ENCODE results near the gene CLN6. TPM values are rescaled to one million over a fixed set of nuclear protein-coding genes. Genes with fewer than 3 reads are reported as not detected.

Gene CLN6
- total RNA-seq, 4 donors from 2014 or later: 13.4 to 18.2 (median 16.1) TPM

GRCh38 chr15:68163191-68163590 is 66.3 kb downstream of the CLN6 start:
- no peak for TF ChIP-seq EP300 (IDR thresholded peaks at IDR 0.05)
- TF ChIP-seq POLR2AphosphoS5 (IDR thresholded peaks at IDR 0.05): no peak
- H3K9me3 ChIP-seq: no peaks in the 10 kb centered on the region
- no peak overlapping the region for H3K27ac ChIP-seq (replicated peaks in 1 of 4)
- no peaks in the 10 kb centered on the region for H3K27me3 ChIP-seq
- H3K4me1 ChIP-seq: peaks cover 5 to 28% (median 18%) of the 10 kb centered on the region in 4 donors
- intact Hi-C loops (cut with DNase I): no loop called here
- no peak overlapping the region for H3K4me3 ChIP-seq
- peaks cover 9 to 44% (median 27%) of the 10 kb centered on the region in 4 donors for H3K36me3 ChIP-seq
- no peak for DNase-seq (ENCODE audit: extremely low spot score)

GRCh38 chr15:68158046-68158628 is 71.4 kb downstream of the CLN6 start:
- Histone ChIP-seq H3K4me3 (no peak overlapping the region), H3K27ac (replicated peaks in 1 of 4) (peak overlapping the region; percentile 67 to 80 (median 70)), H3K27me3 (no peaks in the 10 kb centered on the region), H3K4me1 (peaks cover 17 to 55% (median 50%) of the 10 kb centered on the region in 4 donors), H3K9me3 (no peaks in the 10 kb centered on the region), H3K36me3 (peaks cover 0 to 46% (median 22%) of the 10 kb centered on the region in 4 donors)
- TF ChIP-seq POLR2A (IDR thresholded peaks at IDR 0.05; ENCODE audit: low read depth): no peak
- TF ChIP-seq POLR2AphosphoS5 (IDR thresholded peaks at IDR 0.05): peak in 1 of 2 donors; percentile 71
- peak; percentile 15 for TF ChIP-seq EP300 (IDR thresholded peaks at IDR 0.05)
- TF ChIP-seq CTCF (IDR thresholded peaks at IDR 0.05): no peak
- 42% methylated on average over 3 of the region's 3 CpGs for WGBS
- intact Hi-C loops (cut with DNase I): loop anchor here (10.0 kb wide), 1 partner anchor 57 kb away; no protein-coding TSS in a partner anchor
- DNase-seq (ENCODE audit: extremely low spot score): no peak

- peaks cover 17 to 57% (median 51%) of the 10 kb centered on the region in 4 donors for H3K4me1 ChIP-seq
Observed at GRCh38 chr15:68157074-68157473, 72.5 kb downstream of the CLN6 start.

More at GRCh38 chr15:68157074-68157473, 72.5 kb downstream of the CLN6 start:
- Histone ChIP-seq H3K4me3 (no peak overlapping the region), H3K27me3 (no peaks in the 10 kb centered on the region), H3K27ac (replicated peaks in 1 of 4) (peak overlapping the region; percentile 67 to 80 (median 70)), H3K9me3 (no peaks in the 10 kb centered on the region), H3K36me3 (peaks cover 0 to 37% (median 16%) of the 10 kb centered on the region in 4 donors)
- DNase-seq (ENCODE audit: extremely low spot score): no peak
- 40% methylated on average over 1 of the region's 1 CpG for WGBS
- intact Hi-C loops (cut with DNase I): loop anchor here (10.0 kb wide), 1 partner anchor 58 kb away; no protein-coding TSS in a partner anchor
- TF ChIP-seq POLR2A (IDR thresholded peaks at IDR 0.05; ENCODE audit: low read depth) (no peak), EP300 (IDR thresholded peaks at IDR 0.05) (no peak), CTCF (IDR thresholded peaks at IDR 0.05) (no peak), POLR2AphosphoS5 (IDR thresholded peaks at IDR 0.05) (no peak)

Other genes with a start within 250 kb of the CLN6 start
- 10 to 100 TPM; 26.2 to 68.4 (median 53.1) TPM for gene PIAS1, start 175.4 kb downstream of the CLN6 start, total RNA-seq
- 10 to 100 TPM; 14.2 to 45.8 (median 32.1) TPM for gene CALML4, start 24.4 kb downstream of the CLN6 start, total RNA-seq
- 10 to 100 TPM; 53.1 to 71.5 (median 56.5) TPM for gene FEM1B, start 48.0 kb upstream of the CLN6 start, total RNA-seq
- gene ITGA11, start 202.4 kb upstream of the CLN6 start, total RNA-seq: 10 to 100 TPM in 2 of 4 donors, 1 to 10 TPM in 2; 3.3 to 15.8 (median 8.6) TPM

Measured in esophagus muscularis mucosa (tissue), 4 donors.